Measurements from ENCODE around the gene GTSE1.

DNA sequence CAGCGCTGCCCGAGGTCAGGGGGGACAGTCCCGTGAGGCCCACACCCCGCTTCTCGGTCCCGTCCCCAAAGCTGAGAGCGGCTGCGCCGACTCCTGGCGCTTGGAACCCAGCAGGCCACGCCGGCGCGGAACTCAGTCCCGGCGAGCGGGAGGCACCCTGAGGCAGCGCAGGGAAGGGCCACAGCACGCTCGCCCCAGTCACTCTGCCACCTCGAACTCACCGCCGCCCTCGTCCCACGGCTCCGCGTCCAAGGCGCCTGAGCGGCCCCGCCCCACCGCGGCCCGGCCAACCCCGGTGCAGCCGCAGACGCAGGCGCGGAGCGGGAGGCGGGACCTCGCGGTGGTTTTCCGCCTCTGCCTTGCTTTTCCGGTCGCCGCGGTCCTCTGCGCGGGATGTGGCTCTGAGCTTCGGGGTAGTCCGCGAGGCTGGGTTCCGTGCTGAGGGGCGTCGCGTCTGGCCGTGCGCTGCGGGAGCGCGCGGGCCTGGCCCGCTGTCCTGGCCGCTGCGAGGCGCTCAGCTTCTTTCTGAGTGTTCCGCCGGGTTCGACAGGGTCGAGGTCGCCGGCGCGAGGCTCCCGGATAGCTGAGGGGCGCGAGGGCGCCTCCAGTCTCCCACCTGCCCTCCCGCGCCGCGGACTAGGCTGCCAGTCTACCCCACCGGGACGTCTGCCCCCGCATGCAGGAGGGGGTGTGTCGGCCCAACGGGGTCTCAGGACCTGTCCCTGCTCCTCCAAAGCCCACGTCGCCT is 46.5 kb upstream of the GTSE1 start, which contains the start of gene CDPF1:
- TF ChIP-seq CTCF (conservative IDR thresholded peaks at IDR 0.05 in 1 of 2, IDR thresholded peaks at IDR 0.05 in 1 of 2; ENCODE audit: low read depth in 1 of 2, low read length in 2 of 2): no peak
- no peak for TF ChIP-seq EZH2 (IDR thresholded peaks at IDR 0.05; ENCODE audit: low read length, missing control alignments)

Measured in fibroblast of lung (primary cell).